GM20000 (cell line): ENCODE measurements around the gene CREB3L1.

ENCODE experiments used
- DNase-seq: peaks from one replicate; pipeline ENCODE4 v3.0.0; 2012; ENCODE audit warnings: low spot score
- TF ChIP-seq, protein P1 (sequence below): IDR thresholded peaks from 2 replicates; pipeline ENCODE4 v1.5.1; 2012; ENCODE audit warnings: mild to moderate bottlenecking, control low read depth; ENCODE audit errors: extremely low read depth, missing control alignments

CREB3L1 gene

DNA sequence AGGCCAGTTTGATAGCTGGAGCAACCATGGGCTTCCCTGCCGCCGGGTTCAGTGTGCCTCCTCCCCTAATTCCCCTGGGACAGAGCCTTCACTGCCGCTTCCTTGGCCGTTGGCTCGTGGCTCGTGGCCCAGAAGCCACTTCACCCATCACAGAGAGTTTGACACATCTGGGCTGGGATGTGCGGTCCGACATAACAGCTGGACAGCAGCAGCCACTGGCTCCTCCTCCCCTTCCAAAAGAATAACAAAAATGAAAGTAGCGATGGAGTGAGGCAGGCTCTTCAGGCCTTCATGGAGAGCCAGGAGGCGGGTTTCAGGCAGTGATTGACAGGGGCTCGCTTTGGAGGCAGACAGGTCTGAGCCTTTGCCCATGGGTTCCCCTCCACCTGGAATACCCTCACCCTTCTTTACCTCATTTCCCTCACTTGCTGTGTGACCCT lies 8.2 kb downstream of the CREB3L1 start:
- TF ChIP-seq, protein P1, sequence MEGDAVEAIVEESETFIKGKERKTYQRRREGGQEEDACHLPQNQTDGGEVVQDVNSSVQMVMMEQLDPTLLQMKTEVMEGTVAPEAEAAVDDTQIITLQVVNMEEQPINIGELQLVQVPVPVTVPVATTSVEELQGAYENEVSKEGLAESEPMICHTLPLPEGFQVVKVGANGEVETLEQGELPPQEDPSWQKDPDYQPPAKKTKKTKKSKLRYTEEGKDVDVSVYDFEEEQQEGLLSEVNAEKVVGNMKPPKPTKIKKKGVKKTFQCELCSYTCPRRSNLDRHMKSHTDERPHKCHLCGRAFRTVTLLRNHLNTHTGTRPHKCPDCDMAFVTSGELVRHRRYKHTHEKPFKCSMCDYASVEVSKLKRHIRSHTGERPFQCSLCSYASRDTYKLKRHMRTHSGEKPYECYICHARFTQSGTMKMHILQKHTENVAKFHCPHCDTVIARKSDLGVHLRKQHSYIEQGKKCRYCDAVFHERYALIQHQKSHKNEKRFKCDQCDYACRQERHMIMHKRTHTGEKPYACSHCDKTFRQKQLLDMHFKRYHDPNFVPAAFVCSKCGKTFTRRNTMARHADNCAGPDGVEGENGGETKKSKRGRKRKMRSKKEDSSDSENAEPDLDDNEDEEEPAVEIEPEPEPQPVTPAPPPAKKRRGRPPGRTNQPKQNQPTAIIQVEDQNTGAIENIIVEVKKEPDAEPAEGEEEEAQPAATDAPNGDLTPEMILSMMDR: no peak
- DNase-seq: no peak

DNA sequence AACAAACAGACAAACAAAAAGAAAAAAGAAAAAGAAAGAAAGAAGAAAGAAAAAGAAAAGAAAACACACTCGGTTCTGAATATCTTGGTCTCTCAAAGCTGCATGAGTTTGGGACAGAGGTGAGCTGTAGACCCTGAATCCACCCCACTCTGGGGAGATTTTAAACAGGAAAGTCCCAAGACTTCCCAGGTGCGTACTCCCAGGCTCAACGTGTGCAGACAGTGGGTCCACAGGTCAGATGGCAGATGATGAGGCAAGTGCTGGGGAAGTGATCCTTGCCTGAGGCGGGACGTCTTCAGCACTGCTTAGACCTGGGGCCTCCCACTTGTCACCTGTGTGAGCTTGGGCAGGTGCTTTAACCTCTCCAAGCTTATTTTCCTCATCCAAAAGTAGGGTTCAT lies 9.3 kb downstream of the CREB3L1 start:
- no peak for DNase-seq
- TF ChIP-seq, protein P1: no peak

DNA sequence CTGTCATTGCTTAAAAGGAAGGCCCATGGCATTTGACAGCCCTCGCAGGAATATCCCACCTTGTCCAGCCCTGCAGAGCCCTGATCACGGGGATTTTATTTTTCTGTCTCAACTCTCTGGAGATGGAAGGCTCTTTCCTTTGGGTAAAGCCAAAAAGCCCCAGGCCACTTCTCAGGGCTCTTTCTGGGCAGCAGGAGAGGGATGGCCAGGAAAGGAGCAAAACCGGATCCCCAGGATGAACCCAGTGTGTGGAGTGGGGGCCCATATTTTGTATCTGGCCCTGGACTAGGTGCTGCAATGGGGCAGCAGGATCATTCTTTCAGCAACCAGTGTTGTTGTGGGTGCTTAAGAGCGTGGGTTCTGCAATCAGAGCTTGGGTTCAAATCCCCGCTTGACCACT lies 11.0 kb downstream of the CREB3L1 start:
- DNase-seq: no peak
- TF ChIP-seq, protein P1: no peak

DNA sequence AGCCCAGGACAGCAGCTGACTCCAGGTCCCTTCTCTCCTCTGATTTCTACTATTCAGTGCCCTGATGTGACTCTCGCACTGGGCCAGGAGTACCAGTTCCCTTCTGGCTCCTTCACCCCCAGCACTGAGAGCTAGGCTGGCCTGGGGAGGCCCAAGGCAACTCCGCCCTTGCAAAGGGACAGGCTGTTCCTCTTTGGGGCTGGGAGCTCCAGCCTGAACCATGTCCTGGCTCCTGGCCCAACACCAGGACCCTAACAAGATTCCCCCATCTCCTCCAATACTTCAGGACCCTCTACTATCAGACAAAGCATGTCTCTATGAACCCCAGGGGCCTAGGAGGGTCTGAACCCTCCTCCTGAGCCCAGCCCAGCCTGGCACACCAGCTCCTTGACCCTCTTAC lies 12.5 kb downstream of the CREB3L1 start:
- no peak for DNase-seq
- TF ChIP-seq, protein P1: no peak

DNA sequence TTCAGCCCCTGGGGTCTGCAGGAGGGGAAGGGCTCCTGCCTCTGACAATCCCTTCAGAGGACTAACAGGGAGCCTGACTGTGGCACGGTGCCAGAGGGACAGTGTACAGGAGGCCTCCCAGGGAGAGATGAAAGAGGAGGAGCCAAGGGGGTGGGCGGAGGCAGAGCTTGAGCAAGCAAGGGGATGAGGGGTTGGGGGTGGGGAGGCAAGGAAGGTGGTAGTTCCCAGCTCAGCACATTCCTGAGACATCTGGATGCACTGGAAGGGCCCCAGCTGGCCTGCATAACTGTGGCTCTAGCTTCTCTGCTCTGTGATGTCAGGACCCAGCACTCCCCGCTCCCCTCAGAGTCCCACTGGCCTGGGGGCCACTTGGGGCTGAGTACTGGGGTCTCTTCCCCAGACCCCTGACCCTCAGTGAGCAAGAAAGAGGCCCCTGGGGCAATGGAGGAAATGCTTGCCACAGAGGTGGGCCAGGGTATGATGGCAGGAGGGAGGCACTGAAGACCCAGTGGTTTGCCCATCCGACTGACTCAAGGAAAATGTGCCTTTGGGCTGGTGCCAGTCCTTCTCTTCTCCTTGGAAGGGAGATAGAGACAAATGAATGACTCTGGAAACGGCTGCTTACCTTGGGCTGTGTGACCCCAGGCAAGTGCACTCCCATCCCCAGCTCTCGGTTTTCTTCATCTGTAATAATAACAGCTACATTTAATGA lies 13.3 kb downstream of the CREB3L1 start:
- no peak for DNase-seq
- TF ChIP-seq, protein P1: no peak

DNA sequence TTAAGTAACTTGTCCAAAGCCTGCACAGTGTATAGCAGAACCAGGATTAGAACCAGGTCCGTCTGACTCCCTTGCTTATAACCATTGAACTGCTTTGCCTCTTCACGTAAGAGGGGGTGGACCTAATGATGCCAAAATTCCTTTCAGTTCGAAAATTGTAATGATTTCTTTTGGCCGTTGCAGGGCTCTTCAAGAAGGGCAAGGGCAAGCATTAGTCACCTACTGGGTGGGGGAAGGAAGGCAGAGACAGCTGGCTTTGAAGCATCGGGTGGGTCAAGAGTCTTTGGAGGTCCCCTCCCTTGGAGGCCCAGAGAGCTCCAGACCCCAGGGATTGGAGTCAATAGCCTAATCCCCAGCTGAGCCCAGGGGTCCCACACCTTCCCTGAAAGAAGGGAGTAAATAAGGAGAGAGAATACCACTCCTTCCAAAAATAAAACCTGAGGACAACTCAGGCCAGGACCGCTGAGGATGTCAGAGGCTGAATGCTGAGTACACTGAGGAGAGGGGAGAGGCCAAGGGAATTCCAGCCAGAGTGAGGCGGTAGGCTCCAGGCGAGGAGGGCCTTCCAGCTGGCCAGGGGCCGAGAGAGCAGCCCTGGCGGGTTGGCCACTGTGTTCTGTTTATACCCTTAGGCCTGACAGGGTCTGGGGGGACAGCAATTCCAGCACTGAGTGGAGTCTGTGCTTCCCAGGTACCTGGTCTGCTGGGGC lies 14.1 kb downstream of the CREB3L1 start:
- no peak for DNase-seq
- TF ChIP-seq, protein P1: no peak

DNA sequence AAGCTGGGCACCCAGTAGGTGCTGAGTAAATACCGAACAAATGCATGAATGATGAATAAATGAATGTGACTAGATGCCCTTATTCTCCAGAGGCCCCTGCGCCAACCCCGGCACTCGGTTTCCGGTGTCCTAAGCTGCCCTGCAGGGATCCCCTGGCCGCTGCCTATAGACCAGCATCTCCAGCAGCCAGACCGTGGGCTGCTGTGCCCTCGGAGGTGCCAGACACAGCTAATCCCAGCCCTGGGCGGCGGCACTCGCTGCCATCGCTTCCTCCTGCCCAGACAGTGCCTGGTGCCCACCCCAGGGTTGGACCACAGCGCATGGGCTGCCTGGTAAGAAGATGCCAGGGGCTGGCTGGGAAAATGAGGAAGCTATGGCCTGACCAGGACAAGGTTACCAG lies 15.6 kb downstream of the CREB3L1 start:
- TF ChIP-seq, protein P1: no peak
- no peak for DNase-seq
